Breast epithelium (tissue), 3 donors: Measurements from ENCODE around the gene EAPP.
A peak's percentile ranks its signal among the peaks of the same experiment; 100 is the strongest.

ENCODE experiments used
- CTCF ChIP-seq, 3 donors: fragments of 450-650 bp; IDR thresholded peaks; one replicate each; pipeline ENCODE4 v1.5.1; 2016 to 2017; ENCODE audit warnings: antibody characterized with exemption in 3 of 3, mild to moderate bottlenecking in 3 of 3, moderate library complexity in 3 of 3
- POLR2A ChIP-seq: fragments of 450-650 bp; IDR thresholded peaks from one replicate; pipeline ENCODE4 v1.6.1; 2016; ENCODE audit warnings: antibody characterized with exemption, mild to moderate bottlenecking, moderate library complexity

- TF ChIP-seq CTCF (IDR thresholded peaks at IDR 0.05) (peak in 2 of 3 donors; percentile 14 to 23), POLR2A (peak; percentile 88)
Observed at GRCh38 chr14:34539407-34540180, at the start of gene EAPP.
